ENCODE measurements around the gene EFCC1. TPM values are rescaled to one million over a fixed set of nuclear protein-coding genes. Genes with fewer than 3 reads are reported as not detected.

Gene EFCC1
- total and polyA plus RNA-seq, 2 of the 8 experiments (the other 6 are each of a cell fraction or from before 2014, with no cell fraction given) = 0.14 to 0.37 TPM

DNA sequence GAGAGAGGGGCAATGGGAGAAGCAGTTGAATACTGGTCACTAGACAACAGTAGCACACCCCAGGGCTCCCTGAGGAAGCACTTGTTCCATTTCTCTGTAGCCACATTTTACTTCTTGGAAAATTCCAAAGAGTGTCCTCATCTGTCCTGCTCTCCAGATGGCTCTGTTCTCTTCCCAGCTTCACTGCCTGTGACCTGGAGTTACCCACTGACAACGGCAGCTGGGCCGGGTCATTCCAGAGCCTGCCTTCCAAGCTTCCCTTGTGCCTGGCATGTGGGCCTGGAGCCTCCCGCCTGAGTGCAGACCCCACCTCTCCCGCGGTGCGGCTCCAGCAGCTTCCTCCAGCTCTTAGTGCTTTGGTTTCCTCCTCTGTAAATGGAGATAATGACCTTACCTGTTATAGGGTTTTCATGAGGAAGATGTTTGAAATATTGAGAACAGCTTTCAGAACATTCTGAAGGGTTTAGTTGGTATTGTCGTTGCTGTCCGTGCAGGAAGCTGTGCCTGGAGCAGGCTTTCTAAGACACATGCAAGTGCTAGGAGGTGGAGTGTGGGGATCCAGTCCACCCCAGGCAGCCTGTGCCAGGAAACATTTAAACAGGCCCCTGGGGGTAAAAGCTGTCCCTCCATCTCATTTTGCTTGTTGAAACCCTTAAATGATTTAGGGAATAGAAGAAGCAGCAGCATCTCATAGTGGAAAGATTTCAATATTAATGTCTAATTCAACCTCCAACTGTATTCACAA, 24.8 kb downstream of the EFCC1 start:
- WGBS, 2 experiments (ENCODE audit: extremely low coverage in 1 of 2, insufficient coverage in 1 of 2, insufficient read length in 1 of 2, insufficient replicate concordance in 2 of 2, low coverage in 1 of 2, low lambda C conversion rate in 2 of 2, missing lambda C conversion rate in 1 of 2) = 89% methylated on average over 8 of the region's 8 CpGs; no CpG with 5 or more reads in 1 of the 2 experiments
- no peak overlapping the region for H3K9ac ChIP-seq (replicated peaks in 1 of 4; ENCODE audit: extremely low read depth in 1 of 4, low read depth in 3 of 4, low read length in 3 of 4)
- H3K23me2 ChIP-seq (ENCODE audit: low read depth, low read length) = no peaks in the 10 kb centered on the region; the same call in 1 of the 2 replicates
- H3K18ac ChIP-seq (ENCODE audit: extremely low read depth, low read length) = no peak overlapping the region
- no peak overlapping the region for H3K14ac ChIP-seq (ENCODE audit: insufficient read length)
- H2BK20ac ChIP-seq (ENCODE audit: low read length) = no peak overlapping the region
- no peak overlapping the region for H2BK5ac ChIP-seq (ENCODE audit: low read depth, low read length)
- no peak for DNase-seq (ENCODE audit: low read depth in 1 of 2, low spot score in 2 of 2)
- ChIA-PET CTCF (ENCODE audit: partially characterized antibody) (interaction anchor here (0.6 to 10.0 kb wide), 12 partner anchors 9 to 136 kb away, joined by 3 to 58 read pairs (median 5); no protein-coding TSS in a partner anchor), POLR2A (ENCODE audit: partially characterized antibody) (interaction anchor here (1.3 to 1.4 kb wide), 3 partner anchors 9 to 11 kb away, joined by 3 to 4 read pairs (median 3); no protein-coding TSS in a partner anchor)
- FAIRE-seq = no peak
- H3K4me1 ChIP-seq (replicated peaks in 1 of 4; ENCODE audit: control insufficient read depth in 3 of 4, insufficient read depth in 4 of 4, low read length in 3 of 4) = peaks cover 0 to 4% (median 0%) of the 10 kb centered on the region in 4 experiments; a peak in 3 of 7 replicates
- no peaks in the 10 kb centered on the region for H3K9me3 ChIP-seq (ENCODE audit: insufficient read depth in 2 of 2, low read depth in 1 of 2, low read length in 1 of 2)
- H2BK120ac ChIP-seq (replicated peaks; ENCODE audit: low read depth, low read length) = no peak overlapping the region
- H3K36me3 ChIP-seq (ENCODE audit: control insufficient read depth in 2 of 4, insufficient read depth in 4 of 4, low read length in 3 of 4) = no peaks in the 10 kb centered on the region
- H3K79me2 ChIP-seq (ENCODE audit: control insufficient read depth in 1 of 2, insufficient read depth in 2 of 2, low read length in 2 of 2) = no peaks in the 10 kb centered on the region
- H4K8ac ChIP-seq (ENCODE audit: extremely low read depth, insufficient read depth, low read length) = no peak overlapping the region
- H2AK5ac ChIP-seq (ENCODE audit: low read depth, low read length) = no peak overlapping the region
- 0 out of 4 replicates have a peak overlapping the region, but pooled peaks of 1 of the 2 experiments have one; percentile 32 for H3K4me2 ChIP-seq (ENCODE audit: insufficient read depth in 1 of 2, low read depth in 2 of 2, low read length in 2 of 2)
- no peak overlapping the region for H3K4ac ChIP-seq (replicated peaks; ENCODE audit: insufficient read length, low read depth, low read length)
- peaks cover 5 to 23% (median 19%) of the 10 kb centered on the region in 4 experiments for H3K27me3 ChIP-seq (replicated peaks in 1 of 4; ENCODE audit: control insufficient read depth in 3 of 4, extremely low read depth in 1 of 4, insufficient read depth in 3 of 4, low read length in 3 of 4)
- H3K27ac ChIP-seq (ENCODE audit: low read depth, low read length) = no peak overlapping the region
- no peaks in the 10 kb centered on the region for H4K20me1 ChIP-seq (replicated peaks in 1 of 2; ENCODE audit: control insufficient read depth in 1 of 2, insufficient read depth in 2 of 2, low read length in 2 of 2)
- no peaks in the 10 kb centered on the region for H3K79me1 ChIP-seq (ENCODE audit: low read depth, low read length)
- H3K23ac ChIP-seq (ENCODE audit: insufficient read length) = no peak overlapping the region
- H3K4me3 ChIP-seq (ENCODE audit: extremely low read depth in 1 of 4, insufficient read depth in 2 of 4, low read depth in 3 of 4, low read length in 4 of 4) = no peak overlapping the region
- H2AFZ ChIP-seq (ENCODE audit: low read length) = no peak overlapping the region
- H4K5ac ChIP-seq (ENCODE audit: insufficient read length, low read depth, low read length) = no peak overlapping the region
- no peak overlapping the region for H4K91ac ChIP-seq (replicated peaks; ENCODE audit: insufficient read length, low read length)
- H3K56ac ChIP-seq (replicated peaks; ENCODE audit: insufficient read length, low read depth, low read length) = no peak overlapping the region
- no peak overlapping the region for H2BK12ac ChIP-seq (ENCODE audit: low read depth, low read length)
- no peak overlapping the region; the same call in 1 of the 2 replicates for H2BK15ac ChIP-seq (ENCODE audit: low read length)
- TF ChIP-seq RBBP5 (IDR thresholded peaks at IDR 0.05; ENCODE audit: borderline replicate concordance, low read depth, low read length) (no peak), CTBP2 (IDR thresholded peaks at IDR 0.05; ENCODE audit: borderline replicate concordance, insufficient read depth, insufficient read length, low read length) (no peak), GTF2F1 (IDR thresholded peaks at IDR 0.05; ENCODE audit: borderline replicate concordance, low read depth, low read length) (no peak), MAFK (IDR thresholded peaks at IDR 0.05; ENCODE audit: low read depth, low read length) (no peak), EZH2 (IDR thresholded peaks at IDR 0.05; ENCODE audit: low read depth, low read length, severe bottlenecking) (no peak), POLR2AphosphoS5 (IDR thresholded peaks at IDR 0.05; ENCODE audit: low read depth, low read length) (no peak), POU5F1 (IDR thresholded peaks at IDR 0.05; ENCODE audit: low read depth, low read length) (no peak), PHF8 (conservative IDR thresholded peaks at IDR 0.05; ENCODE audit: low read depth, low read length) (no peak), BRCA1 (IDR thresholded peaks at IDR 0.05; ENCODE audit: low read depth, low read length) (no peak), POLR2A (IDR thresholded peaks at IDR 0.05; ENCODE audit: control extremely low read depth in 1 of 2, low read depth in 2 of 2, low read length in 2 of 2) (no peak)
- TF ChIP-seq, protein P1, sequence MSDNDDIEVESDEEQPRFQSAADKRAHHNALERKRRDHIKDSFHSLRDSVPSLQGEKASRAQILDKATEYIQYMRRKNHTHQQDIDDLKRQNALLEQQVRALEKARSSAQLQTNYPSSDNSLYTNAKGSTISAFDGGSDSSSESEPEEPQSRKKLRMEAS (IDR thresholded peaks at IDR 0.05) = peak; percentile 77
